ENCODE data around the gene VAT1L. TPM values are rescaled to one million over a fixed set of nuclear protein-coding genes. Genes with fewer than 3 reads are reported as not detected.

Gene VAT1L
- total RNA-seq, 1 experiment from 2014 or later, result 19.1 TPM

DNA sequence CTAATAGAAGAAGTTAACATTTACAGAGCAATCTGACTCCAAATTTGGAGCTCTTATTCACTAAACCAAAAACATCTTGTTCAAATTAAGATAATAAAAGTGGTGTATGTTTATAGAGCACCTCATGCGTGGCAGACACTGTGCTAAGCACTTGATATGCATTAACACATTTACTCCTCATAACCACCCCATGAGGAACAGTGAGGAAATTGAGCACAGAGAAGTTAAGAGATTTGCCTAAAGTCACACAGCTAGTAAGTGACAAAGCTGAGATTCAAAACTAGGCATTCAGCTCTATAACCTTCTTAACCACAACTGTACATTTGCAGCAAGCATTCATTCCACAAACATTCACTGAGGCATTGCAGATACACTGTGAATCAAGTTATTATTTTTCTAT, 94.0 kb downstream of the VAT1L start:
- no peak for ATAC-seq
- Mint-ChIP-seq H3K4me3 (no peak overlapping the region), H3K36me3 (no peaks in the 10 kb centered on the region), H3K27ac (no peak overlapping the region), H3K27me3 (ENCODE audit: low read depth) (no peaks in the 10 kb centered on the region), H3K4me1 (0 out of 2 replicates have a peak, but pooled peaks cover 4% of the 10 kb centered on the region), H3K9me3 (no peaks in the 10 kb centered on the region)
- POLR2A ChIA-PET, result no interaction called here
- CTCF ChIA-PET, result no interaction called here
- no peak for DNase-seq (ENCODE audit: low spot score)
- TF ChIP-seq, protein P1, sequence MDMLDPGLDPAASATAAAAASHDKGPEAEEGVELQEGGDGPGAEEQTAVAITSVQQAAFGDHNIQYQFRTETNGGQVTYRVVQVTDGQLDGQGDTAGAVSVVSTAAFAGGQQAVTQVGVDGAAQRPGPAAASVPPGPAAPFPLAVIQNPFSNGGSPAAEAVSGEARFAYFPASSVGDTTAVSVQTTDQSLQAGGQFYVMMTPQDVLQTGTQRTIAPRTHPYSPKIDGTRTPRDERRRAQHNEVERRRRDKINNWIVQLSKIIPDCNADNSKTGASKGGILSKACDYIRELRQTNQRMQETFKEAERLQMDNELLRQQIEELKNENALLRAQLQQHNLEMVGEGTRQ (CRISPR knock-in tag; IDR thresholded peaks at IDR 0.05), result no peak
- TF ChIP-seq CREM (CRISPR knock-in tag; IDR thresholded peaks at IDR 0.05), result no peak
- TF ChIP-seq ZNF416 (CRISPR knock-in tag; IDR thresholded peaks at IDR 0.05), result no peak
- TF ChIP-seq ESRRA (CRISPR knock-in tag; IDR thresholded peaks at IDR 0.05; ENCODE audit: borderline replicate concordance), result no peak
- TF ChIP-seq FOXK1 (CRISPR knock-in tag; IDR thresholded peaks at IDR 0.05), result no peak
- TF ChIP-seq GABPB1 (CRISPR knock-in tag; IDR thresholded peaks at IDR 0.05), result no peak
- TF ChIP-seq, protein P2, sequence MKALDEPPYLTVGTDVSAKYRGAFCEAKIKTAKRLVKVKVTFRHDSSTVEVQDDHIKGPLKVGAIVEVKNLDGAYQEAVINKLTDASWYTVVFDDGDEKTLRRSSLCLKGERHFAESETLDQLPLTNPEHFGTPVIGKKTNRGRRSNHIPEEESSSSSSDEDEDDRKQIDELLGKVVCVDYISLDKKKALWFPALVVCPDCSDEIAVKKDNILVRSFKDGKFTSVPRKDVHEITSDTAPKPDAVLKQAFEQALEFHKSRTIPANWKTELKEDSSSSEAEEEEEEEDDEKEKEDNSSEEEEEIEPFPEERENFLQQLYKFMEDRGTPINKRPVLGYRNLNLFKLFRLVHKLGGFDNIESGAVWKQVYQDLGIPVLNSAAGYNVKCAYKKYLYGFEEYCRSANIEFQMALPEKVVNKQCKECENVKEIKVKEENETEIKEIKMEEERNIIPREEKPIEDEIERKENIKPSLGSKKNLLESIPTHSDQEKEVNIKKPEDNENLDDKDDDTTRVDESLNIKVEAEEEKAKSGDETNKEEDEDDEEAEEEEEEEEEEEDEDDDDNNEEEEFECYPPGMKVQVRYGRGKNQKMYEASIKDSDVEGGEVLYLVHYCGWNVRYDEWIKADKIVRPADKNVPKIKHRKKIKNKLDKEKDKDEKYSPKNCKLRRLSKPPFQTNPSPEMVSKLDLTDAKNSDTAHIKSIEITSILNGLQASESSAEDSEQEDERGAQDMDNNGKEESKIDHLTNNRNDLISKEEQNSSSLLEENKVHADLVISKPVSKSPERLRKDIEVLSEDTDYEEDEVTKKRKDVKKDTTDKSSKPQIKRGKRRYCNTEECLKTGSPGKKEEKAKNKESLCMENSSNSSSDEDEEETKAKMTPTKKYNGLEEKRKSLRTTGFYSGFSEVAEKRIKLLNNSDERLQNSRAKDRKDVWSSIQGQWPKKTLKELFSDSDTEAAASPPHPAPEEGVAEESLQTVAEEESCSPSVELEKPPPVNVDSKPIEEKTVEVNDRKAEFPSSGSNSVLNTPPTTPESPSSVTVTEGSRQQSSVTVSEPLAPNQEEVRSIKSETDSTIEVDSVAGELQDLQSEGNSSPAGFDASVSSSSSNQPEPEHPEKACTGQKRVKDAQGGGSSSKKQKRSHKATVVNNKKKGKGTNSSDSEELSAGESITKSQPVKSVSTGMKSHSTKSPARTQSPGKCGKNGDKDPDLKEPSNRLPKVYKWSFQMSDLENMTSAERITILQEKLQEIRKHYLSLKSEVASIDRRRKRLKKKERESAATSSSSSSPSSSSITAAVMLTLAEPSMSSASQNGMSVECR (CRISPR knock-in tag; IDR thresholded peaks at IDR 0.05; ENCODE audit: borderline replicate concordance), result no peak
- no peak for TF ChIP-seq NR2C2 (CRISPR knock-in tag; IDR thresholded peaks at IDR 0.05)
- TF ChIP-seq, protein P3, sequence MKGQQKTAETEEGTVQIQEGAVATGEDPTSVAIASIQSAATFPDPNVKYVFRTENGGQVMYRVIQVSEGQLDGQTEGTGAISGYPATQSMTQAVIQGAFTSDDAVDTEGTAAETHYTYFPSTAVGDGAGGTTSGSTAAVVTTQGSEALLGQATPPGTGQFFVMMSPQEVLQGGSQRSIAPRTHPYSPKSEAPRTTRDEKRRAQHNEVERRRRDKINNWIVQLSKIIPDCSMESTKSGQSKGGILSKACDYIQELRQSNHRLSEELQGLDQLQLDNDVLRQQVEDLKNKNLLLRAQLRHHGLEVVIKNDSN (CRISPR knock-in tag; IDR thresholded peaks at IDR 0.05), result no peak
- TF ChIP-seq, protein P4, sequence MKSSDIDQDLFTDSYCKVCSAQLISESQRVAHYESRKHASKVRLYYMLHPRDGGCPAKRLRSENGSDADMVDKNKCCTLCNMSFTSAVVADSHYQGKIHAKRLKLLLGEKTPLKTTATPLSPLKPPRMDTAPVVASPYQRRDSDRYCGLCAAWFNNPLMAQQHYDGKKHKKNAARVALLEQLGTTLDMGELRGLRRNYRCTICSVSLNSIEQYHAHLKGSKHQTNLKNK (CRISPR knock-in tag; IDR thresholded peaks at IDR 0.05), result no peak
- TF ChIP-seq NFYB (CRISPR knock-in tag; conservative IDR thresholded peaks at IDR 0.05; ENCODE audit: low read depth), result no peak
- TF ChIP-seq, protein P5, sequence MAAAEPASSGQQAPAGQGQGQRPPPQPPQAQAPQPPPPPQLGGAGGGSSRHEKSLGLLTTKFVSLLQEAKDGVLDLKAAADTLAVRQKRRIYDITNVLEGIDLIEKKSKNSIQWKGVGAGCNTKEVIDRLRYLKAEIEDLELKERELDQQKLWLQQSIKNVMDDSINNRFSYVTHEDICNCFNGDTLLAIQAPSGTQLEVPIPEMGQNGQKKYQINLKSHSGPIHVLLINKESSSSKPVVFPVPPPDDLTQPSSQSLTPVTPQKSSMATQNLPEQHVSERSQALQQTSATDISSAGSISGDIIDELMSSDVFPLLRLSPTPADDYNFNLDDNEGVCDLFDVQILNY (CRISPR knock-in tag; IDR thresholded peaks at IDR 0.05), result no peak
- TF ChIP-seq SMAD4 (CRISPR knock-in tag; IDR thresholded peaks at IDR 0.05), result no peak

DNA sequence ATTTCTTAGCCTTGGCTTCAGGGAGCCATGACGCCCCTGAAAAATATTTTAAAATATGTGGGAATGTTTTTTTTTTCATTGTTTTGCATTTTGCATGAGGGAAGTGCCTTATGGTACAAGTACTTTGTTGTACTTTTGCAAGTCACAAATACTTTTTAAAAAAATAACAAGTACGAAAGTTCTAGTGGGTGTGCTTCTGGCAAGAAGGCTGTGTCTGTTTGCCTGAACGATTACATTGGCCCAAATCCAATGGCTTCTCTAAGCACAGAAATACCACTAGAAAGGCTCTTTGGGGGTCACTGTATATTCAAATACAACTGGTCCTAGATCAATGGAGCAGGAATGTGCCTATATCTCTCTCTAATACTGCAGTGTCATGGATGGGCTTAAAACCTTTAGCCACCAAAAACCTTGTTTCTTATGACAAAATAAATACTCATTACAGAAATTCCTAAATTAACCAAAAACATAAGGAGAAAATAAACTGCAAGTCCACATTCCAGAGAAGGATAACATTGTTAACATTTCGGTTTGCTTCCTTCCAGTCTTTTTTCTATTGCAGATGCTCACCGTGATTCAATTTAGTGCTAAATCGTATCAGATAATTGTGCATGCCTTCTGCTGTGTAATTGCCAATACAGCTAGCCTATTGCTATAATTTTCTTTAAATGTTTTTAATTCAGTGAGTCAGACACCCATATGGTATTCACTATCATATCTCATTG, 97.4 kb downstream of the VAT1L start:
- Mint-ChIP-seq H3K27me3 (ENCODE audit: low read depth) (no peaks in the 10 kb centered on the region), H3K36me3 (no peaks in the 10 kb centered on the region), H3K27ac (no peak overlapping the region), H3K4me1 (0 out of 2 replicates have a peak, but pooled peaks cover 4% of the 10 kb centered on the region), H3K9me3 (no peaks in the 10 kb centered on the region), H3K4me3 (no peak overlapping the region)
- CTCF ChIA-PET, result no interaction called here
- POLR2A ChIA-PET, result no interaction called here
- ATAC-seq (no peak), DNase-seq (ENCODE audit: low spot score) (no peak)
- TF ChIP-seq TEAD1 (CRISPR knock-in tag; IDR thresholded peaks at IDR 0.05) (no peak), SMAD3 (CRISPR knock-in tag; IDR thresholded peaks at IDR 0.05; ENCODE audit: borderline replicate concordance) (no peak), SMAD4 (CRISPR knock-in tag; IDR thresholded peaks at IDR 0.05) (no peak), ZNF121 (CRISPR knock-in tag; IDR thresholded peaks at IDR 0.05) (no peak), HMGA2 (CRISPR knock-in tag; IDR thresholded peaks at IDR 0.05) (no peak), NR3C1 (CRISPR knock-in tag; conservative IDR thresholded peaks at IDR 0.05; ENCODE audit: low read depth) (no peak)
- TF ChIP-seq, protein P6, sequence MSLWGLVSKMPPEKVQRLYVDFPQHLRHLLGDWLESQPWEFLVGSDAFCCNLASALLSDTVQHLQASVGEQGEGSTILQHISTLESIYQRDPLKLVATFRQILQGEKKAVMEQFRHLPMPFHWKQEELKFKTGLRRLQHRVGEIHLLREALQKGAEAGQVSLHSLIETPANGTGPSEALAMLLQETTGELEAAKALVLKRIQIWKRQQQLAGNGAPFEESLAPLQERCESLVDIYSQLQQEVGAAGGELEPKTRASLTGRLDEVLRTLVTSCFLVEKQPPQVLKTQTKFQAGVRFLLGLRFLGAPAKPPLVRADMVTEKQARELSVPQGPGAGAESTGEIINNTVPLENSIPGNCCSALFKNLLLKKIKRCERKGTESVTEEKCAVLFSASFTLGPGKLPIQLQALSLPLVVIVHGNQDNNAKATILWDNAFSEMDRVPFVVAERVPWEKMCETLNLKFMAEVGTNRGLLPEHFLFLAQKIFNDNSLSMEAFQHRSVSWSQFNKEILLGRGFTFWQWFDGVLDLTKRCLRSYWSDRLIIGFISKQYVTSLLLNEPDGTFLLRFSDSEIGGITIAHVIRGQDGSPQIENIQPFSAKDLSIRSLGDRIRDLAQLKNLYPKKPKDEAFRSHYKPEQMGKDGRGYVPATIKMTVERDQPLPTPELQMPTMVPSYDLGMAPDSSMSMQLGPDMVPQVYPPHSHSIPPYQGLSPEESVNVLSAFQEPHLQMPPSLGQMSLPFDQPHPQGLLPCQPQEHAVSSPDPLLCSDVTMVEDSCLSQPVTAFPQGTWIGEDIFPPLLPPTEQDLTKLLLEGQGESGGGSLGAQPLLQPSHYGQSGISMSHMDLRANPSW (CRISPR knock-in tag; conservative IDR thresholded peaks at IDR 0.05; ENCODE audit: low read depth), result no peak
- TF ChIP-seq, protein P7, sequence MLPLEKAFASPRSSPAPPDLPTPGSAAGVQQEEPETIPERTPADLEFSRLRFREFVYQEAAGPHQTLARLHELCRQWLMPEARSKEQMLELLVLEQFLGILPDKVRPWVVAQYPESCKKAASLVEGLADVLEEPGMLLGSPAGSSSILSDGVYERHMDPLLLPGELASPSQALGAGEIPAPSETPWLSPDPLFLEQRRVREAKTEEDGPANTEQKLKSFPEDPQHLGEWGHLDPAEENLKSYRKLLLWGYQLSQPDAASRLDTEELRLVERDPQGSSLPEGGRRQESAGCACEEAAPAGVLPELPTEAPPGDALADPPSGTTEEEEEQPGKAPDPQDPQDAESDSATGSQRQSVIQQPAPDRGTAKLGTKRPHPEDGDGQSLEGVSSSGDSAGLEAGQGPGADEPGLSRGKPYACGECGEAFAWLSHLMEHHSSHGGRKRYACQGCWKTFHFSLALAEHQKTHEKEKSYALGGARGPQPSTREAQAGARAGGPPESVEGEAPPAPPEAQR (CRISPR knock-in tag; IDR thresholded peaks at IDR 0.05), result no peak
- TF ChIP-seq, protein P8, sequence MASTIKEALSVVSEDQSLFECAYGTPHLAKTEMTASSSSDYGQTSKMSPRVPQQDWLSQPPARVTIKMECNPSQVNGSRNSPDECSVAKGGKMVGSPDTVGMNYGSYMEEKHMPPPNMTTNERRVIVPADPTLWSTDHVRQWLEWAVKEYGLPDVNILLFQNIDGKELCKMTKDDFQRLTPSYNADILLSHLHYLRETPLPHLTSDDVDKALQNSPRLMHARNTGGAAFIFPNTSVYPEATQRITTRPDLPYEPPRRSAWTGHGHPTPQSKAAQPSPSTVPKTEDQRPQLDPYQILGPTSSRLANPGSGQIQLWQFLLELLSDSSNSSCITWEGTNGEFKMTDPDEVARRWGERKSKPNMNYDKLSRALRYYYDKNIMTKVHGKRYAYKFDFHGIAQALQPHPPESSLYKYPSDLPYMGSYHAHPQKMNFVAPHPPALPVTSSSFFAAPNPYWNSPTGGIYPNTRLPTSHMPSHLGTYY (CRISPR knock-in tag; IDR thresholded peaks at IDR 0.05), result no peak
